ENCODE results near the gene ANKMY1. TPM values are rescaled to one million over a fixed set of nuclear protein-coding genes. Genes with fewer than 3 reads are reported as not detected.

Gene ANKMY1
- total and polyA plus RNA-seq, 2 of the 8 experiments (the other 6 are each of a cell fraction or from before 2014, with no cell fraction given), result 4.5 to 4.8 TPM

- TF ChIP-seq CTBP2 (IDR thresholded peaks at IDR 0.05; ENCODE audit: borderline replicate concordance, insufficient read depth, insufficient read length, low read length) (no peak), ASH2L (IDR thresholded peaks at IDR 0.05; ENCODE audit: low read length) (no peak), CBX5 (IDR thresholded peaks at IDR 0.05; ENCODE audit: low read depth, low read length) (no peak), EGR1 (IDR thresholded peaks at IDR 0.05; ENCODE audit: borderline replicate concordance, low read depth, low read length) (no peak), E2F6 (IDR thresholded peaks at IDR 0.05) (no peak)
These were observed 113.3 kb downstream of the ANKMY1 start (continued) for GRCh38 chr2:240444464-240444863.
